Heart right ventricle (tissue), 16 donors: ENCODE data around the gene FBXL20. TPM values are rescaled to one million over a fixed set of nuclear protein-coding genes. Genes with fewer than 3 reads are reported as not detected.
"Not testable (repeated sequence)": the region's sequence is repeated elsewhere in the genome, so short reads cannot be mapped to it uniquely, and the experiment has no call there.

ENCODE experiments used
- ATAC-seq, 8 donors: fragments of 200-7000 bp; cut with Tn5 transposase; one replicate each; pipeline ENCODE4 v1.9.1; 2020; ENCODE audit warnings: mild to moderate bottlenecking in 8 of 8, moderate library complexity in 8 of 8, moderate number of reproducible peaks in 1 of 8
- DNase-seq, 2 donors: peaks; one replicate each; pipeline ENCODE4 v3.0.0-alpha.2; 2020
- H3K27ac ChIP-seq, 10 donors: fragments of 200-600 bp; sonication (generic) in 2 of 10; one replicate each; pipeline versions ENCODE4 v1.5.0 to v1.8.0; 2020 to 2022; ENCODE audit warnings: mild to moderate bottlenecking in 3 of 10
- H3K27me3 ChIP-seq, 7 donors: fragments of 200-600 bp; one replicate each; pipeline ENCODE4 v1.8.0; 2021 to 2022; ENCODE audit warnings: mild to moderate bottlenecking in 2 of 7
- H3K36me3 ChIP-seq, 9 donors: fragments of 200-600 bp; sonication (generic) in 1 of 9; one replicate each; pipeline versions ENCODE4 v1.5.0 to v1.8.0; 2020 to 2022; ENCODE audit warnings: mild to moderate bottlenecking in 2 of 9
- H3K4me1 ChIP-seq, 9 donors: fragments of 200-600 bp; sonication (generic) in 1 of 9; one replicate each; pipeline versions ENCODE4 v1.5.0 to v1.8.0; 2020 to 2022; ENCODE audit warnings: mild to moderate bottlenecking in 4 of 9
- H3K4me3 ChIP-seq, 10 donors: fragments of 200-600 bp; sonication (generic) in 2 of 10; one replicate each; pipeline versions ENCODE4 v1.5.0 to v1.8.0; 2020 to 2022; ENCODE audit warnings: mild to moderate bottlenecking in 7 of 10, moderate library complexity in 2 of 10
- H3K9me3 ChIP-seq, 11 donors: fragments of 200-600 bp in 10 of 11; sonication (generic) in 2 of 11; one replicate each; pipeline versions ENCODE4 v1.5.0 to v1.8.0; 2013 to 2022; ENCODE audit warnings: mild to moderate bottlenecking in 2 of 11, control low read depth in 1 of 11, moderate library complexity in 1 of 11
- WGBS, 2 donors: extraction: QIAGEN DNeasy Blood & Tissue Kit; methylation state at CpG; one replicate each; pipeline ENCODE4 v1.1.7; 2013; ENCODE audit warnings: inconsistent platforms in 1 of 2; 5-methylcytosine and 5-hydroxymethylcytosine counted together
- intact Hi-C, 10 donors: fragments of 100-400 bp; cut with DNase I; formaldehyde crosslinking; loops; one replicate each; pipeline versions ENCODE4 v1.11.1 to v1.14.2; 2022
- polyA plus RNA-seq, 2 donors: library from polyadenylated mRNA; stranded (reverse); fragments of 200-250 nt; gene quantifications; one replicate each; pipeline ENCODE4 v1.2.3, GENCODE V29; 2013
- total RNA-seq, 10 donors: library from RNA; stranded (reverse); fragmentation: NEBNext Ultra II Directional in 3 of 10; extraction: Animal tissue kit (Norgen Biotek cat#: 25700) in 3 of 10; gene quantifications; one replicate each; pipeline versions ENCODE4 v1.2.1 to v1.2.4, GENCODE V29; 2021 to 2023
- TF ChIP-seq, protein P1 (sequence below), 9 donors: fragments of 200-600 bp; sonication (generic) in 2 of 9; IDR thresholded peaks; one replicate each; pipeline versions ENCODE4 v1.5.0 to v1.8.0; 2021 to 2022; ENCODE audit warnings: antibody characterized with exemption in 9 of 9, mild to moderate bottlenecking in 5 of 9, moderate library complexity in 1 of 9
- donor health status: Arrhythmogenic right ventricular cardiomyopathy.
- donor health status: ischemic (EF 13 %, LVEDD 7.1; RV severe dilation, severe dysfunction).
- donor health status: healthy with polysubstance abuse.
- donor health status: DM: no; HTN: yes; CAD: no.
- donor health status: DM: no; HTN: no; CAD: no.
- donor health status: ischemic (EF 25% LVEDD 6.9; RV normal size, moderate dysfunction).
- donor health status: ischemic (EF 25% LVEDD 5.7; RV mildly dilated, moderate dysfunction).
- donor health status: healthy.
- donor health status: DM: yes; HTN: yes; CAD: no.
- donor health status: Ischemic cardiomyopathy.
- donor health status: ischemic (EF 35%, LVEDD 5.7; RV mildly dilated, moderate dysfunction).
- donor health status: nonischemic (EF 11% LVEDD 7.7; RV severe dilation, severe dysfunction).
- donor health status: DM: yes; HTN: yes; CAD: no.
- donor health status: PGD.
- donor health status: ischemic (EF 29% LVEDD 5.4; RV normal size, mild dysfunction).
- donor health status: nonischemic (EF 23%, LVEDD 6.1; RV moderate dilation, normal function).

FBXL20 gene
- total and polyA plus RNA-seq, 12 donors = 1.7 to 19.7 (median 15.5) TPM

- intact Hi-C loops = no loop called here
- WGBS, 2 donors = 89 to 93% methylated on average over 5 of the region's 5 CpGs
- ATAC-seq (no peak), DNase-seq (no peak)
- Histone ChIP-seq H3K4me1 (peaks cover 0 to 24% (median 16%) of the 10 kb centered on the region in 9 donors), H3K9me3 (no peaks in the 10 kb centered on the region), H3K4me3 (no peak overlapping the region), H3K27ac (no peak overlapping the region), H3K36me3 (peaks cover 0 to 64% (median 41%) of the 10 kb centered on the region in 9 donors), H3K27me3 (no peaks in the 10 kb centered on the region)
- TF ChIP-seq, protein P1, sequence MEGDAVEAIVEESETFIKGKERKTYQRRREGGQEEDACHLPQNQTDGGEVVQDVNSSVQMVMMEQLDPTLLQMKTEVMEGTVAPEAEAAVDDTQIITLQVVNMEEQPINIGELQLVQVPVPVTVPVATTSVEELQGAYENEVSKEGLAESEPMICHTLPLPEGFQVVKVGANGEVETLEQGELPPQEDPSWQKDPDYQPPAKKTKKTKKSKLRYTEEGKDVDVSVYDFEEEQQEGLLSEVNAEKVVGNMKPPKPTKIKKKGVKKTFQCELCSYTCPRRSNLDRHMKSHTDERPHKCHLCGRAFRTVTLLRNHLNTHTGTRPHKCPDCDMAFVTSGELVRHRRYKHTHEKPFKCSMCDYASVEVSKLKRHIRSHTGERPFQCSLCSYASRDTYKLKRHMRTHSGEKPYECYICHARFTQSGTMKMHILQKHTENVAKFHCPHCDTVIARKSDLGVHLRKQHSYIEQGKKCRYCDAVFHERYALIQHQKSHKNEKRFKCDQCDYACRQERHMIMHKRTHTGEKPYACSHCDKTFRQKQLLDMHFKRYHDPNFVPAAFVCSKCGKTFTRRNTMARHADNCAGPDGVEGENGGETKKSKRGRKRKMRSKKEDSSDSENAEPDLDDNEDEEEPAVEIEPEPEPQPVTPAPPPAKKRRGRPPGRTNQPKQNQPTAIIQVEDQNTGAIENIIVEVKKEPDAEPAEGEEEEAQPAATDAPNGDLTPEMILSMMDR (IDR thresholded peaks at IDR 0.05) = no peak
These were observed 46.1 kb upstream of the FBXL20 start for GRCh38 chr17:39447561-39447960.

DNA sequence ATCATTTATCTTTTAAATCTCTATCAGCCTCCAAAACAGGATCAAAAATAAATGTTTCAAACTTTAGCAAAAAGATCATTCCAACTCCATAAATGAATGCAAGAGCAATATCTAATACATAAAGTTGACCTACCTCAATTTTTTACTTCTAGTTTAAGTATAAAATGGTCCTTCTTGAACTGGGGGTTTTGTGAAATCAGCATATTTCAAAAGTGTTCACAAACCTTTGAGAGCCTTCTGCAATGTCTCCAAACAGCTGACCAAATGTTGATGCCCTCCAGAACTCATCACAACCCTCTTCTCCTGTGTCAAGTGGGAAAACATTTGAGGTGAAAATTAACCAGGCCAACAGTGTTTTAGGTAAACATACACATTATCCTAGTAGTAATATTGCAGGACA lies 41.9 kb upstream of the FBXL20 start:
- Histone ChIP-seq H3K27ac (no peak overlapping the region), H3K4me1 (no peaks in the 10 kb centered on the region), H3K27me3 (no peaks in the 10 kb centered on the region), H3K9me3 (no peaks in the 10 kb centered on the region), H3K4me3 (no peak overlapping the region), H3K36me3 (peaks cover 0 to 100% (median 78%) of the 10 kb centered on the region in 9 donors)
- intact Hi-C loops = no loop called here
- TF ChIP-seq, protein P1 (IDR thresholded peaks at IDR 0.05) = no peak
- no peak for ATAC-seq
- no peak for DNase-seq

GRCh38 chr17:39439868-39440267 lies 38.4 kb upstream of the FBXL20 start:
- intact Hi-C loops = not testable (repeated sequence)
- WGBS, 2 donors = 96 to 100% methylated on average over 2 of the region's 2 CpGs
- peaks cover 0 to 100% (median 76%) of the 10 kb centered on the region in 9 donors for H3K36me3 ChIP-seq

DNA sequence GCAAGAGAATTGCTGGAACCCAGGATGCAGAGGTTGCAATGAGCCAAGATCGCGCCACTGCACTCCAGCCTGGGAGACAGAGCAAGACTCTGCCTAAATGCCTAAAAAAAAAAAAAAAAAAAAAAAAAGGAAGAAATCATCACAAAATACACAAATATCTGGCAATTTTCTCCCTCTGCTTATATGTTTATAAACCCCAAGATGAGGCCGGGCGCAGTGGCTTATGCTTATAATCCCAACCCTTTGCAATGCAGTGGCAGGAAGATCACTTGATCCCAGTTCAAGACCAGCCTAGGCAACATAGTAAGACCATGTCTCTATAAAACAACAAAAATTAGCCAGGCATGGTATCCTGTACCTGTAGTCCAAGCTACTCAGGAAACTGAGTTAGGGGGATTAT lies 28.2 kb upstream of the FBXL20 start:
- H3K36me3 ChIP-seq = peaks cover 2 to 100% (median 83%) of the 10 kb centered on the region in 9 donors
- peaks cover 0 to 5% (median 0%) of the 10 kb centered on the region in 9 donors for H3K4me1 ChIP-seq
- no peak overlapping the region for H3K27ac ChIP-seq
- no peaks in the 10 kb centered on the region for H3K27me3 ChIP-seq
- no peaks in the 10 kb centered on the region for H3K9me3 ChIP-seq
- ATAC-seq (no peak), DNase-seq (no peak)
- intact Hi-C loops = no loop called here
- WGBS, 2 donors = 98% methylated on average over 4 of the region's 4 CpGs
- TF ChIP-seq, protein P1 (IDR thresholded peaks at IDR 0.05) = no peak
- no peak overlapping the region for H3K4me3 ChIP-seq

More at GRCh38 chr17:39439868-39440267, 38.4 kb upstream of the FBXL20 start:
- H3K4me1 ChIP-seq, H3K9me3 ChIP-seq, H3K4me3 ChIP-seq, H3K27ac ChIP-seq, ATAC-seq, H3K27me3 ChIP-seq, DNase-seq: not testable (repeated sequence)

GRCh38 chr17:39416141-39416540 lies 14.7 kb upstream of the FBXL20 start:
- Histone ChIP-seq H3K4me1 (no peaks in the 10 kb centered on the region), H3K27ac (no peak overlapping the region), H3K36me3 (peaks cover 0 to 100% (median 63%) of the 10 kb centered on the region in 9 donors), H3K4me3 (no peak overlapping the region), H3K9me3 (no peaks in the 10 kb centered on the region), H3K27me3 (no peaks in the 10 kb centered on the region)
- intact Hi-C loops = loop anchor here in 1 of 10 donors (10.0 kb wide), 1 partner anchor 109 kb away; no protein-coding TSS in a partner anchor
- ATAC-seq (no peak), DNase-seq (no peak)
- TF ChIP-seq, protein P1 (IDR thresholded peaks at IDR 0.05) = no peak
- WGBS, 2 donors = 71 to 76% methylated on average over 1 of the region's 1 CpG
